Trophoblast cell (in vitro differentiated cells and primary cell): ENCODE measurements around the gene CENPF.

Experiments
- DNase-seq, 2 donors: peaks; one replicate each; pipeline ENCODE4 v3.0.0-alpha.2; 2016
- H2AFZ ChIP-seq: 2 replicates; pipeline ENCODE4 v1.6.1; 2013; ENCODE audit warnings: low read length, moderate library complexity, mild to moderate bottlenecking; ENCODE audit not compliant: insufficient read depth, poor library complexity
- H2AK5ac ChIP-seq: 2 replicates; pipeline ENCODE4 v1.6.1; 2013; ENCODE audit warnings: mild to moderate bottlenecking, low read length
- H2BK120ac ChIP-seq: 2 replicates; pipeline ENCODE4 v1.6.1; 2013; ENCODE audit warnings: low read length, mild to moderate bottlenecking, moderate library complexity; ENCODE audit not compliant: insufficient read depth, poor library complexity
- H2BK12ac ChIP-seq: 2 replicates; pipeline ENCODE4 v1.6.1; 2013; ENCODE audit warnings: mild to moderate bottlenecking, low read length, moderate library complexity
- H2BK5ac ChIP-seq: 2 replicates; pipeline ENCODE4 v1.6.1; 2013; ENCODE audit warnings: low read length, low read depth, moderate library complexity, mild to moderate bottlenecking; ENCODE audit not compliant: poor library complexity
- H3K14ac ChIP-seq: 2 replicates; pipeline ENCODE4 v1.6.1; 2013; ENCODE audit warnings: mild to moderate bottlenecking, low read length
- H3K18ac ChIP-seq: 2 replicates; pipeline ENCODE4 v1.6.1; 2013; ENCODE audit warnings: mild to moderate bottlenecking, low read length
- H3K23ac ChIP-seq: 2 replicates; pipeline ENCODE4 v1.6.1; 2013; ENCODE audit warnings: low read length
- H3K27ac ChIP-seq: 2 replicates; pipeline ENCODE4 v1.5.1; 2013; ENCODE audit warnings: low read depth, mild to moderate bottlenecking, inconsistent platforms, low read length, moderate library complexity
- H3K27me3 ChIP-seq: 2 replicates; pipeline ENCODE4 v1.6.1; 2013; ENCODE audit warnings: inconsistent platforms, mild to moderate bottlenecking, low read length, moderate library complexity; ENCODE audit not compliant: insufficient read depth
- H3K36me3 ChIP-seq, 2 experiments: 1 replicate in 1 of 2; 2 replicates in 1 of 2; pipeline ENCODE4 v1.6.1; 2013; ENCODE audit warnings: low read length in 2 of 2, mild to moderate bottlenecking in 2 of 2, moderate library complexity in 1 of 2; ENCODE audit not compliant: insufficient read depth in 2 of 2, control insufficient read depth in 1 of 2
- H3K4ac ChIP-seq: 2 replicates; pipeline ENCODE4 v1.6.1; 2013; ENCODE audit warnings: low read depth, mild to moderate bottlenecking, low read length, moderate library complexity
- H3K4me1 ChIP-seq, 2 experiments: 1 replicate in 1 of 2; 2 replicates in 1 of 2; pipeline ENCODE4 v1.6.1; 2013; ENCODE audit warnings: low read length in 2 of 2, mild to moderate bottlenecking in 2 of 2, moderate library complexity in 1 of 2; ENCODE audit not compliant: insufficient read depth in 2 of 2, control insufficient read depth in 1 of 2
- H3K4me2 ChIP-seq: 2 replicates; pipeline ENCODE4 v1.6.1; 2013; ENCODE audit warnings: inconsistent platforms, mild to moderate bottlenecking, low read length, moderate library complexity
- H3K4me3 ChIP-seq: 2 replicates; pipeline ENCODE4 v1.5.1; 2013; ENCODE audit warnings: mild to moderate bottlenecking, low read depth, low read length, inconsistent platforms
- H3K79me1 ChIP-seq: one replicate; pipeline ENCODE4 v1.6.1; 2013; ENCODE audit warnings: low read length
- H3K79me2 ChIP-seq: 2 replicates; pipeline ENCODE4 v1.6.1; 2013; ENCODE audit warnings: low read length, mild to moderate bottlenecking; ENCODE audit not compliant: control insufficient read depth, insufficient read depth, poor library complexity
- H3K9ac ChIP-seq: 2 replicates; pipeline ENCODE4 v1.6.1; 2013; ENCODE audit warnings: mild to moderate bottlenecking, low read length
- H3K9me3 ChIP-seq: 2 replicates; pipeline ENCODE4 v1.6.1; 2013; ENCODE audit warnings: low read depth, mild to moderate bottlenecking, control low read depth, inconsistent platforms, low read length; ENCODE audit not compliant: insufficient read depth
- H4K12ac ChIP-seq: 2 replicates; pipeline ENCODE4 v1.6.1; 2013; ENCODE audit warnings: low read depth, mild to moderate bottlenecking, low read length, moderate library complexity
- H4K8ac ChIP-seq: 2 replicates; pipeline ENCODE4 v1.6.1; 2013; ENCODE audit warnings: low read depth, mild to moderate bottlenecking, low read length, moderate library complexity
- H4K91ac ChIP-seq: one replicate; pipeline ENCODE4 v1.6.1; 2013; ENCODE audit warnings: low read depth, mild to moderate bottlenecking, low read length, moderate library complexity
- WGBS: extraction: QIAGEN DNeasy Blood & Tissue Kit; methylation state at CpG from one replicate; pipeline ENCODE4 v1.1.7; 2013; ENCODE audit warnings: missing lambda C conversion rate; ENCODE audit not compliant: insufficient read length, insufficient coverage; ENCODE audit errors: extremely low coverage; 5-methylcytosine and 5-hydroxymethylcytosine counted together

The CENPF gene

DNA sequence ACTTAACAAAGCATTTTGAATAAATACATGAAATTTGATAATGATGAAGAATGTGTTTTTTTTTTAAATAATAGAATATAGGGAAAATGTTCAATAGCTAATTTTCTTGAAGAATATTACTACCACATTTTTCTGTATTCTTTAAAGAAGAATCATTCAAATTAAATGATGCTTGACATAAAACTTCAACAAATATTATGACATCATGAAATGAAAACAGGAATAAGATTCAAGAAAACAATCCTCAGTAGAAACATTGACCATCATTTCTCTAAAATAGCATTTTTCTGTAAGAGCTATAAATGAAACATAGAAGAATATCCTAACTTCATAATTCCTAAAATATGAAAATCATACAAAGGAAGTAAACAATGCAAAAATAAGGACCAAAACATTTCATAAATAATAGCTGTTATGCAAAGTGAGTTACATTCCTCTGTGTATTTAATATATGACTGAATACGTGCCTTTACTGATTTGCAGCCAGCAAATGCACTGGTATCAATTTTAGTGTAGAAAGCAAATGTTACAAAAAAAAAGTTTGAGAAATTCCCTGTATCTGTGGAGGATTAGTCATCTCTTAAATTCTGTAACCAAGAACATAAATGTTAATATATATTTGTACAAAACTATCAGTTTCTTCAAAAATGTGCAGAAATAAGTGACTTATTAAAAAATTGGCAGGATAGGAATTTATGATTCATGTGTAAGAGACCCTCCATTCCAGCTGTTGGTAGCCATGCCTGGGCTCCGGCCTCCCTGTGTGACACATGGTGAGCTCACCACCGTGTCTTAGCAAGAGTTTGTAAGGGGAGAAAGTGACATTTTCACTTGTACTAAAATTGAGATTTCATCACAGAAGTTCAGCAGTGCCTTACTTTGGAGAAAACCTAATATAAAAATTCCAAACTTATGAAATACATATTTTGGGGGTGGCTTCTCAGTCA lies 36.6 kb upstream of the CENPF start:
- Histone ChIP-seq H3K27ac (no peak overlapping the region), H3K4me2 (no peak overlapping the region), H3K14ac (no peak overlapping the region), H2AK5ac (no peak overlapping the region), H3K79me1 (no peaks in the 10 kb centered on the region), H4K12ac (no peak overlapping the region), H3K9ac (no peak overlapping the region), H3K4ac (no peak overlapping the region), H3K36me3 (no peaks in the 10 kb centered on the region), H3K27me3 (no peaks in the 10 kb centered on the region), H3K4me3 (no peak overlapping the region), H2BK5ac (no peak overlapping the region), H3K79me2 (no peaks in the 10 kb centered on the region), H3K4me1 (peaks cover 0 to 2% of the 10 kb centered on the region in 2 experiments), H4K8ac (no peak overlapping the region), H2BK120ac (no peak overlapping the region), H3K23ac (no peak overlapping the region), H2BK12ac (no peak overlapping the region), H2AFZ (no peak overlapping the region), H3K9me3 (no peaks in the 10 kb centered on the region), H4K91ac (no peak overlapping the region), H3K18ac (no peak overlapping the region)
- no peak for DNase-seq
- WGBS = no CpG with 5 or more reads among the region's 3 CpGs

DNA sequence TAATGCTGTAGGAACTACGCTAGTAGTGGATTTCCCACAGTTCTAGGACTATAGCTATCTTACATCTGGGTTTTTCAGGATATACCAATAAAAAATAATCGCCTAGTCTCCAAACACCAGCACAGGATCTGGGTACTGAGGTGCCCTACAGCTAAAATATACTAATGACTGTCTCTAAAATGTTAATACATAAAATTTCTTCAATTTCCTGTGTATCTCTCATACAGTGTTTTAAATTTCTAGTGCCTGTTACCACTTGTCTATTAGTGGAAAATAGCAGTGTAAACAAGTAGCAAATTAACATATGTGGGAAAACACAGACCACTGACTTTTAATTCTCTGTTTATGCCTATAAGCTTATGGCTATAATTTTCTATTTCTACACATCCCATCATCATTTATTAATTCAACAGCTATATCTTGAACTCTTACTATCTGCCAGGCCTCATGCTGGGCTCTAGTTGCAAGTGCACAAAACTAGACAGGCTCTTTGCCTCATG lies 35.5 kb upstream of the CENPF start:
- H3K79me1 ChIP-seq = peaks cover 5% of the 10 kb centered on the region
- H3K14ac ChIP-seq = no peak overlapping the region
- H3K4me1 ChIP-seq = peaks cover 4 to 6% of the 10 kb centered on the region in 2 experiments
- no peak overlapping the region for H3K4ac ChIP-seq
- H2AFZ ChIP-seq = no peak overlapping the region
- H3K36me3 ChIP-seq = no peaks in the 10 kb centered on the region
- H3K9me3 ChIP-seq = no peaks in the 10 kb centered on the region
- H4K91ac ChIP-seq = no peak overlapping the region
- no peak overlapping the region for H3K9ac ChIP-seq
- H3K79me2 ChIP-seq = no peaks in the 10 kb centered on the region
- no peak overlapping the region for H4K8ac ChIP-seq
- WGBS = no CpG with 5 or more reads among the region's 2 CpGs
- no peak overlapping the region for H3K27ac ChIP-seq
- no peak overlapping the region for H3K4me2 ChIP-seq
- no peak overlapping the region for H2AK5ac ChIP-seq
- H2BK12ac ChIP-seq = no peak overlapping the region
- H2BK120ac ChIP-seq = no peak overlapping the region
- H3K18ac ChIP-seq = no peak overlapping the region
- H4K12ac ChIP-seq = no peak overlapping the region
- DNase-seq = no peak
- H3K23ac ChIP-seq = no peak overlapping the region
- H3K27me3 ChIP-seq = no peaks in the 10 kb centered on the region
- no peak overlapping the region for H2BK5ac ChIP-seq
- H3K4me3 ChIP-seq = no peak overlapping the region

DNA sequence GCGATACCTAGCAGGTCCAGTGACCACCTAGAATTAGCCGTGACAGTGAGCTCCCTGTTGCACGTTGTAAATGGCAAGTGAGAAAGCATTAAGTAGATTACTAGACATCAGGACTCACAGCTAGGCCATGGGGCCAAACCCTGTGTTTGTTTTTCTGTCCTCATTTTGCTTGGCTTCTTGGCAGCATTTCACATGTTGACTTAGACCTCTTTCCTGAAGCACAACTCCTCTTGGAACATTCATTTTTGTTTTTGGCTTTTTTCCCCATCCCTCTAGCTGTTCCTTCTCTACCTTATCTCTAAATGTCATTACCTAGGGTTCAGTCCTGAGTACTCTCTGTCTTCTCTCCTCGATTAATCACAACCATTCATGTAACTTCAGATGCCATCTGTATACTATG lies 34.7 kb upstream of the CENPF start:
- Histone ChIP-seq H4K8ac (no peak overlapping the region), H4K91ac (no peak overlapping the region), H3K27me3 (no peaks in the 10 kb centered on the region), H3K14ac (no peak overlapping the region), H2AFZ (no peak overlapping the region), H3K36me3 (no peaks in the 10 kb centered on the region), H3K9me3 (no peaks in the 10 kb centered on the region), H2BK120ac (no peak overlapping the region), H3K4me2 (no peak overlapping the region), H3K27ac (no peak overlapping the region), H3K79me2 (no peaks in the 10 kb centered on the region), H3K4ac (no peak overlapping the region), H3K79me1 (peaks cover 7% of the 10 kb centered on the region), H3K18ac (no peak overlapping the region), H4K12ac (no peak overlapping the region), H3K4me3 (no peak overlapping the region), H3K4me1 (peaks cover 4 to 7% of the 10 kb centered on the region in 2 experiments), H3K9ac (no peak overlapping the region), H2BK5ac (no peak overlapping the region), H3K23ac (no peak overlapping the region), H2AK5ac (no peak overlapping the region), H2BK12ac (no peak overlapping the region)
- DNase-seq = no peak
- WGBS = no CpG with 5 or more reads among the region's 4 CpGs

DNA sequence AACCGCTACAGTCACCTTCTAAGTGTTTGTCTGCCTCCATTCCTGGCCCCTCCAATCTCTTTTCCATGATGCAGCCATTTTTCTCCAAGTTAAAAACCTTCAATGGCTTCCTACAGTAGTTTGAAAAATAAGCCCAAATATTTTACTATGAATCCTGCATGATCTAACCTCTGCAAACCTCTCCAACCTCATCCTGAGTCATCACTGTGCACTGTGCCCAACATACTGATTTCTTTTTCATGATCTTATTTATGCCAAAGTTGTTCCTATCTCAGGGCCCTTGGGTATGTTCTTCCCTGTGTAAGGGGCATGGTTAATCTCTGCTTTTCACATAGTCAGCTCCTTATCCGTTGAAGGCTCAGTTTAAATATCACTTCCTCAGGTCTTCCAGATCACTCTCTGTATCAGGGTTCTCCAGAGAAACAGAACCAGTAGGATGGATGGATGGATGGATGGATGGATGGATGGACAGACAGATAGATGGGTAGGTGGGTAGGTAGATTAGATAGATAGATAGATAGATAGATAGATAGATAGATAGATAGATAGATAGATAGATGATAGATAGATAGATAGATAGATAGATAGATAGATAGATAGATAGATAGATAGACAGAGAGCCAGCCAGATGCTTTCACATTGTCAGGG lies 33.5 kb upstream of the CENPF start:
- DNase-seq = no peak
- H2BK120ac ChIP-seq = no peak overlapping the region

More for the DNA sequence above, 33.5 kb upstream of the CENPF start:
- Histone ChIP-seq H3K14ac (no peak overlapping the region), H3K27ac (no peak overlapping the region), H3K79me2 (no peaks in the 10 kb centered on the region), H3K23ac (no peak overlapping the region), H2AK5ac (no peak overlapping the region), H2BK12ac (no peak overlapping the region), H4K91ac (no peak overlapping the region), H3K9me3 (no peaks in the 10 kb centered on the region), H3K9ac (no peak overlapping the region), H3K4ac (no peak overlapping the region), H3K4me1 (peaks cover 4 to 7% of the 10 kb centered on the region in 2 experiments), H3K36me3 (no peaks in the 10 kb centered on the region), H3K79me1 (peaks cover 8% of the 10 kb centered on the region), H3K27me3 (no peaks in the 10 kb centered on the region), H2BK5ac (no peak overlapping the region), H4K12ac (no peak overlapping the region), H2AFZ (no peak overlapping the region), H3K18ac (no peak overlapping the region), H3K4me3 (no peak overlapping the region), H4K8ac (no peak overlapping the region), H3K4me2 (no peak overlapping the region)
- WGBS = no CpG with 5 or more reads among the region's 2 CpGs
